Measurements from ENCODE around the gene FNIP1.

- TF ChIP-seq POLR2A (IDR thresholded peaks at IDR 0.05): no peak
- TF ChIP-seq CTCF (IDR thresholded peaks at IDR 0.05): no peak
Observed at GRCh38 chr5:131747180-131748105, 49.4 kb downstream of the FNIP1 start.

Data from tibial nerve (tissue), 3 donors.